ENCODE results near the gene SCFD2.
"Not testable (repeated sequence)": the region's sequence is repeated elsewhere in the genome, so short reads cannot be mapped to it uniquely, and the experiment has no call there.

SCFD2 gene

DNA sequence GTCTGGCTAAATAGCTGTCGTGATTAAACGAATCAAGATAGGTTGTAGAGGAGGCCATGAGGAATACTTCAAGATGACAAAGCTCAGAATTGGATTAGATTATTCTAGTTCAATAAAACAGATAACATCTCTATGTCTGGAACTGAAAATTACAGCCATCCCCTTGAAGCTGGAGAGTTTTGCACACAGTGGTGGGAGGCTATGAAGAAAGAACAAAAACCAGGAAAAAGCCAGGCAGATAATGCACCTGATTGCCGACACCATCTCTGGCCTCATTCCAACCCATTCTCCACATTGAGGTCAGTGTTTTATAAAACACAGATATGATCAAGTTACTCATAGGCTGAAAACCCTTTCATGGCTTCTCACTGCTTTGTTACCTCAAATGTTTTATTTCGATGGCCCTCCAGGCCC is 315.5 kb downstream of the SCFD2 start:
- DNase-seq (ENCODE audit: low read depth) = no peak

DNA sequence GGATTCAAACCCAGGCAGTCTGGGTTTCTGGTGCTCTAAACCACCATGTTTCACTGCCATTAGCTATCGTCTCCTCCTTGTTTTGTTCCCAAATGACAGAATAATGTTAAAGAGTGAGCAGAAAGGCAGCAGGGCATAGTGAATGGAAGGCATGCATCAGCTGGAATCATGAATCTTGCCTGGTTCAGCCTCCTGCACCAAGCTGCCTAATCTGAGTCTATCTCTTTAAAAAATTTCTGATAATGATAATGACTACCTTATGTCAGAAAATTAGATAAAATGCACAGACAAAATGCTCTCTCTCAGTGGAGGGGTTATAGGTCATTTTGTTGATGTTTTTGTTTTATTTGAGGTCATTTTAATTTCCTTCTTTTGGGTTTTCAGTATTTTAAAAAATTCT is 316.3 kb downstream of the SCFD2 start:
- no peak for DNase-seq (ENCODE audit: low read depth)

DNA sequence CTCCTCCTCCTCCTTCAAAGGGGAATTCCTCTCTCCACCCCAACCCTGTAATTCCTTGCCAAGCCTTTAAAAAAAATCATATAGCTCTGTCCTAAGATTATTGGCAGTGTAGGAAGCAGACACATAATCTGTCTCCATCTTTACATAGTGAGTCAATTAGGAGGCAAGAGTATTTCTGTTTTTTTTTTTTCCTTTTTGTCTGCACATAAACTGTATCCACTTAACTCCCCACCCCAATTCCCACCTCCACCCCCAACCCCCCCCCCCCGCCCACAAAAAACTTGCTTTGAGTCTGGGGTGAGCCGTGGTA is 321.3 kb downstream of the SCFD2 start:
- DNase-seq (ENCODE audit: low read depth) = no peak

DNA sequence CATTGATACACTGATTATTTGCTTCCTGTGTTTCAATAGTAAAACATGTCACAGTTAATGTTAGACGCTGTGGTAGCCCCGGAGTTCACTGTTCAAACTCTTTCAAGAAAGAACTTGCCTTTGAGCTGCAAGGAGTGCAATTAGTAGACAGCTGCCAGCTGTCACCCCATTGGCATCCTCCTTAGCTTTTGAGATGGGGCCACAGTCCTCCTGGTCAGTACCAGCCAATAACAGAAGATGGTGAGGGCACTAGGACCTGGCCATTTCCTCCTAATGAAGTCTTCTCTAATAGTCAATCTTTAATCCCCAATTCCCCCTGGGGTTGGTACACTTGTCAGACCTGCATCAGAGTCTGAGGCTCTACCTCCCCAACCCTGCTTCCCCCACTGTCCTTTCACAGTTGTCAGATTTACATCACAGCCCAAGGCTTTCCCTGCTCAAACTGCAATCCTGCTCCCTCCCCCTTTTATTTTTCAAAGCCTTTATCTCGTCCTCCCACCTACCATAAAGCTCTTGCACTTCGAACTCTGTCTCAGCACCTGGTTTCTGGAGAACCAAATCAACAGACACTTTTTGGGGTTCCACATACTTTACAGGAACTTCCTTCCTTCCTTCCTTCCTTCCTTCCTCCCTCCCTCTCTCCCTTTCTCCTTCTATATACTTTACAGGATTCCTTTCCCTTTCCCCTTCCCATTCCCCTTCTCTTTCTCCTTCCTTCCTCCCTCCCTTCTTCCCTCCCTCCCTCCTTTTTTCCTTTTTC is 321.8 kb downstream of the SCFD2 start:
- DNase-seq (ENCODE audit: low read depth) = no peak

DNA sequence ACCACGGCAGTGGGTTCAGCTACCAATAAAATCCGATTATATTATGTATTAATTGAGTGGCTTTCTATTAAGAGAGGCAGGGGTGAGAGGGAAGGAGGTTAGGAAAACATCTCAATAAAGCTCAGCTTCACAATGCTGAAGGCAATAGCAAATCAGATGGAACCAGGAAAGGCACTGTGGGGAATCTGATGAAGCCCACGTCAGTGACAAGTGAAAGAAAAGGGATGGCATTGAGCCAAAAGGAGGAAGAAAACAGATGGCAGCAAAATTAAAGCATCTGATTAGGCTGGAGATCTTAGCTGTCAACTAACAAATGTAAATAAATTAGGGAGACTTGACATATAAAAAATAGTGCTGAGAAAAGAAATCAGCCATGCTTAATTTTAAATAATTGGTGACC is 322.8 kb downstream of the SCFD2 start:
- no peak for DNase-seq (ENCODE audit: low read depth)

DNA sequence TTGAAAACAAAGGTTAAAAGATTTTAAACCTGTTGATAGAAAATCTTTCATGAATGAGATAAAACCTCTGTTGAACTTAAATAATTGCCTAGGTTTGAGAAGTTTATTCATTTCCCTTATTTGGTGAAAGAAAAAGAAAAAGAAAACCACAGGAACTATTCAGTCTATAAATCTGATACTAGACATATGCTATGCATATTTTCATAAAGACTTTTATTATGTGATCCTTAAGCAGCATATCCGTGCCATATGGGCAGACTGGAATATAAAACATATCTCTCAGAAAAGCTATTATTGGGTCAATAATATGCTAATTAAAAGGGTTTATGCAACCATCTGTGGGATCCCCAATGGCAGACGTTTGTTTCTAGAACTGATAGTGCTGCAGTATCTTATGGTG is 325.0 kb downstream of the SCFD2 start:
- no peak for DNase-seq (ENCODE audit: low read depth)

DNA sequence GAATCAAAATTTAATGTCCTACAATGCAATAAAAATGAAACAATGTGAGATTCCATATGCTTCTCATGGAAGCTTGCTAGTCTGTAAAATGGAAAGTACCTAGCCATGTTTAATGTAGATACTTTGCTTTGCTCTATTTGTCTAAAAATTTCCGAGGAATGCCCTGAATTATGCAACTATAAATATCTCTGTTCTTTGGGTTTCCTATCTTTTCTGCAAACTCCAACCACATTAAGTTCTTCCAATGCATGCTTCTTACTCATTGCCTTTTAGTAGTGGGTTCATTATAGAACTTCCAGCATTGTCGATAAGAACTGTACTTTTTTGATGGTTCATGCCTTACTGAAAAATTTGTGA is 325.4 kb downstream of the SCFD2 start:
- DNase-seq (ENCODE audit: low read depth) = no peak

DNA sequence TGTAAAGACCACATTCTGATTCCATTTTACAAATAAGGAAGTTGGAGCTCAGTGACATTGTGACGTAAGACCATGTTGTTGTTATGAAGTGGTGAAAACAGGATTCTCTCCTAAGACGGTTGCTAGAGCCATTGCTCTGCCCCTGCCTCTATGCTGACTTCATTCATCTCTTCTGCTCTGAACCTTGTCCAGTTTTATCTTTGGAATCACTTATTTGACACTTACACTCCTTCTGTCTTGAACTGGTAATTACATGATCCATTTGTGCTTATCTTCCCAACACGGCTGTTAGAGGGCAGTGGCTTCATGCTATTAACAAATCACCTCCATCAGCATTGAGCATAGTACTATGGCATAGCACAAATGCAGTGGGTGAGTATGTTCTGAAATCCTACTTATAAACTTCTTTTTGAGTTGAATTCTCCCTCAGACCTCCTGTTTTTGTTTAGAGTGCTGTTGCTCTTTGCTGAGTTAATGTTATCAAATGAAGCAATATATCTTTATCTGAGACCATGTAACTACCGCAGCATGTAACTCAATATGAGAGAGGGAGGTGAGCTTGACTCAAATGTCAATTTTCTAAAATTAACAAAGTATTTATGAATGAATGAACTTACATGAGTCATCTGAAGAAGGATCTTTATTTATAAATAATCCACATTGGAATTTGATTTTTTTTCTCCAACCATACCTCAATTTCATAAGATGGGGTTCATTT is 326.0 kb downstream of the SCFD2 start:
- no peak for DNase-seq (ENCODE audit: low read depth)

DNA sequence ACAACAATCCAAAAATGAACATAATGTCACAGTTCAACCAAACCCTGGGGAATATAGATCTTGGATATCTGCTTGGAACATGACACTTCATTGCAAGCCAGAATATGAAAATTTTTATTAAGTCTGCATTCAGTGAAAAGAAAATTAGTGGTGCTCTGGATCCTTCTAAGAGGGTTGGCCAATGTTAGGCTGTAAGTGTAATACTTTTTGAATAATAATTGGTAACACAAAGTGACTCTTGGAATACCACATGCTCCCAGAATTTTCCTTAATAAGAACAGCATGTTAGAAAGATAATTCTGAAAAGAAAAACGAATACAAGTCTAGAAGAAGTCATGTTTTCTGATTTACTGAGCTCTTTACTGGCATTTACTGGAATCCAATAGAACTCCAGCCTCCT is 328.0 kb downstream of the SCFD2 start:
- DNase-seq (ENCODE audit: low read depth) = no peak

DNA sequence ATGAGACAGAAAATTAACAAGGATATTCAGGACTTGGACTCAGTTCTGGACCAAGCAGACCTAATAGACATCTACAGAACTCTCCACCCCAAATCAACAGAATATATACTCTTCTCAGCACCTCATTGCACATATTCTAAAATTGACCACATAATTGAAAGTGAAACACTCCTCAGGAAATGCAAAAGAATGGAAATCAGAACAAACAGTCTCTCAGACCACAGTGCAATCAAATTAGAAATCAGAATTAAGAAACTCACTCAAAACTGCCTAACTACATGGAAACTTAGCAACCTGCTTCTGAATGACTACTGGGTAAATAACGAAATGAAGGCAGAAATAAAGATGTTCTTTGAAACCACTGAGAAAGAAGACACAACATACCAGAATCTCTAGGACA is 333.0 kb downstream of the SCFD2 start:
- not testable (repeated sequence) for DNase-seq (ENCODE audit: low read depth)

DNA sequence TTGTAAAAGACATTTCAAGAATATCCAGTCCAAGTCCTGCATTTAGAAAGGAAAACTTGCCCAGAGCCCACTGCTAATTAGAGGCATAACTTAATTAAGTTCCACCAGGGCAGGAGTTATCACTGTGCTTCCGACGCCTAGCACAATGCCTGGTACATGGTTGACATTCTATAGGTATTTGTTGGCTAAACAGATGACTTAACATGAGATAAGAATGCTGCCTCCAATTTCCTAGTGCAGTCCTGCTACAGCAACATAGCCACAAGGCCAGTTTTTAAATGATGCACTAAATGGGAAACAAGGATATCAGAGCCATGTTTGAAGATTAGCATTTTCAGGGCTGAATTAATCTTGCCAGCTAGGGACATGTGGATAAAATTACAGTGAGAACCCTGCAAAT is 339.6 kb downstream of the SCFD2 start:
- no peak for DNase-seq (ENCODE audit: low read depth)

DNA sequence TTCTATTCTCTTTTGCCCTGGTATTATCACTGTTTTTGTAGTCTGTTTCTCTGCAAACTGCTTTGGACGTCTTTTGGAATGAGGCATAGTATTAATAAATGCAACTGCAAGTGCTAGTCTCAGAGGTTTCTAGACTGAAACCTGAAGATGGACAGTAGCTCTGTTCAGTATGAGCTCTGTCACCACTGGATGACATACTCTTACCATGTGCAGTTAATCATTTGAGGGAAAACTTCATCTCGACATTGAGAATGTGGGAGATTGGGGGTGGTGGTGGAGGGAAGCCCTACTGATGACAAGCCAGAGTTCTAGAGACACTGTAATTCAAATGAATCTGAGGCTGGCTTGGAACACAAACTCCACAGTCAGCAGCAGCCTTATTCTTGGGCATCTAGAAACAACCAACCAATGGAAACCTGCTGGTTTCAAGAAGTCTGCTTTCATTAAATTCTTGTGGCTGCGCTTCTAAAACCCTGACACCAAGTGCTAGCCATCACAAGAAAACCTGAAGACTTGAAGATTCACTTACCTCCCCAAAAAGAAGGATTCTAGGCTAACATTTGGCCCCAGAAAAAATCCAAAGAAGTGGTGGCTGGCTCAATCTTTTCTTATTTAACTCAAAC is 342.1 kb downstream of the SCFD2 start:
- DNase-seq (ENCODE audit: low read depth) = no peak

DNA sequence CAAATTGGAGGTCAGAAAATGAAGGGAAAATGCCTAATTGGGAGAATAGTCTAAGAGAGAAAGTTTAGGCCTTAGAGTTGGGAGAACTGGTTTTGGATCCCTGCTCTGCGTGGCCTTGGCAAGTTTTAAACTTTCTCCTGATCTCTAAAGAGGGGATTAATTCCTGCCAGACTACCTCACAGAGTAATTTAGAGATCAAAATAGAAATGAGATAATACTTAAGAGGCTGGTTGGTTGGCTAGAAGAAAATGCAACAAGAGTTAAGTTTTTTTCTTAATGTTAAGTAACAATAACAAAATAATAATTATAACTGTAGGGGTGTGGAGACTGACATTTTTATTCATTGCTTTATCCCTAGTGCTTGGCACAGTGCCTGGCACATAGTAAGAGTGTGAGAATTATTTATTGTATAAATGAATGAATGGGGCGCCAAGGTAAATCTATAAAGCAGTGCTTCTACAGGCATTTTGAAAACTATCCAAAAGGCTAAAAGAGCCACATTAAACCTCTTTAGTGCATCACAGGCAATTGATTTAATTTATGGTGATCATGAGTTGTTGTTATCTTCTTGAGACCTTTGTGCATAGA is 343.3 kb downstream of the SCFD2 start:
- no peak for DNase-seq (ENCODE audit: low read depth)

DNA sequence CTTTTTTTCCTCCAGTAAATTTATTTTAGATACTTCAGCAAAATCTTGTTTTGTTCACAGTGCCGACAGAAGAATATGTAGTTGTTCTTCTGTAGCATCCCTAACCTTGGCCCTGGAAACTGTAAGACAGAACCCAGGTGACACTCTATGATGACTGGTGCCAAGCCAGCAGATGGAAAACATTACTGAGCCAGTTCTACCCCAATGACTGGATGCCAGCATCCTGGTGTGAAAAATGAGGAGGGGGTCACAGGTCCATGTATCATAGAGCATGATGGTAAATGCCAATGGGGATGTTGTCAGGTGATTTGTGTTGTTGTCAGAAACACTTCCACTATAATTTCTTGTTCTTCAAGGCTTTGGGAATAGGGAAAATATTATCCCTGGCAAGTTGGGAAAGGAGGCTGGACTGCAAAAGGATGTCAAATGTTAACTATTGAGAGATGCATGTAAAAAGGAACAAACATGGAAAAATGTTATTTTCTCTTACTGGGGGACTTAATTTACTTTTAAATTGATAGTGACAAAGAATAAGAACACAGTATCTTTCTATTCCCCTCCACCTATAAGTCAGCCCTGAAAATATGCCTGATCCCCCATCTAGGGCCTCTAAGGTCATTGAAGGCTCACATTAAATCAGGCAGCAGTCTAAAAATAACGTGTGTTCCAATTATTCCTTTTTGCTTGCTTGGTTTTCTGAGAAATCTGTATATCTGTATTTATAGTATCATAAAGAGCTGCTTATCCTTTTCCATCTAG is 343.9 kb downstream of the SCFD2 start:
- DNase-seq (ENCODE audit: low read depth) = no peak

DNA sequence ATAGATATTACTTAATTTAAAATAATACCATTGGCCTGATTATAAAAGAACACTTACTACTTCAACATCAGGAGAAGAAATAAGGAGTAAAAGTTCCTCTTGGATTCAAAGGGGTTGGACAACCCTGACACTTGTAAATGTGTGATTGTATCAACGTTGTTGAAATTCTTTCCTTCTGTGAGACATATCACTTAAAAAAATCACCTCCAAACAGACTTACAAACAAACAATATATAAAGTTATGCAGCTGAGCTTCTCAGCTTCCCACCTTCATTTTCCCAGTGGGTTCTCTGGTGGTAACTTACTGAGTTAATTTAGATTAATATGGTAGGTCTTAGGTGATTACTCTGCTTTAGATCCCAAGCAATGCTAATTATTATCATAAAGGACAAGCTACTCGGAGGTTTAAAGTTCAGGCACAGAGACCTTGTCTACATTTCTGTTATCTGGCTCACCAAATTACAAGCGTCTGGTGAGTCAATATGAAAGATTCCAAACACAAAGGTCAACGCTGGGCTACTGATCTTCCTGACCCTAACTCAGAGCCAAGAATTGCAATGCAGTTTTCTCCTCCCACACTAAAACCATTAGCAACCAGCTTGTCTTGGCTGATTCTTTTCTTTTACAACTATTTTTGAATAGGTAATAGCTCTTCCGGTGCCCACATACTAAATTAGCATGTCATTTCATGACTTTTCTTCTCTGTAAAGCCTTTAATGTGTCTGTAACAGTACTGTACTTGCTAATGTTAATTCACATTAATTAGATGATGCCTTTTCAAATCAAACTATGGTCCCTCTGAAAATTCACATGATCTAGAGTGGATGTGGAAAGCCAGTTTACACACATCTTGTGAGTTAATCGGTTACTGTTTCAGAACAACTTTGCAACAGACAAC is 346.1 kb downstream of the SCFD2 start:
- no peak for DNase-seq (ENCODE audit: low read depth)

DNA sequence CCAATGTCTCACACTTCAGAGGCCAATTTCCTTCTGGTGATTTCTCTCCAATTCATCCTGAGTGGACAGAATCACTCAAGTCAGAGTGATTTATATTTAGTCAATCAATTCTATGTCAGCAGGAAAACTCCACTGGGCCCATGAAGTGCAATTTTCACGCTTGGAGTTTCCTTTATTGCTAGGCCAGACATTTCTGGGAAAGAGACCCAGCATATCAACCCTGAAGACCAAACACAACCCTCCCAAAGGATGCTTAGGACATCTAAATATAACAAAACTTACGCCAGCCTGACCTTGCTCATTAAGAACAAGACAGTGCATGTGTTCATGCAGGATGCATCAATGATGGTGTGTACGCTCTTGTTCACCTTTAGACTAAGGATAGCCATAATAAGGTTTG is 347.4 kb downstream of the SCFD2 start:
- DNase-seq (ENCODE audit: low read depth) = no peak

DNA sequence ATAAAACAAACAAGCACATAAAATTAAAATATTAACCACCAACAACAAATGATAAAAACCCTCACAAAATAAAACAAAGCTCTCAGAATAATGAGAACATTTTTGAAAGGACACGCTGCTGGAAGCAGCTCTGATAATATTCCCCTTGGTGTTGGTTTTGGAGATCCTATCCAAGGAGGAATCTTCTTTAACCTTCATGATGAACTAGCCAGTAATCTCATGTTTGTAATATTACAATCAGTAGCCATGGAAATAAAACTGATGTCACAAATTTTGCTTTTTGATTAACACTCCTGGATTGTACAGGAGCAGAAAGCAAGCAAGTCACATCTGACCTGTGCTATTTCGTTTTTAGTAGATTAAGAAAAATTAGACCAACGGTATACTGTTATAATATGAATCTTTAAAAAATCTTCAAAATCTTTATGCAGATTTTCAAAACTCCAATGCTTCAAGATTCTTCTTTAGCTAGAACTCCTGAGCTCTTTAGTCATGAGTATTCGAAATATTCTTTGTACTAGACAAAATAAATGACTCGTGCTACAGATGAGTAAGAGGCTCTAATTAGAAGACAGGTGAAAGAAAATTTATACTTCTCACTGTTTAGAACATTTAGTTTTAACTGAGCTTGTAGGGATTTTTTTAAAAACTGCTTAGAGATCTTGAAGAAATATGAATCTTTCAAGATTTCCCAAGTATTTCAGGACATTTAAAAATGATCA is 349.6 kb downstream of the SCFD2 start:
- DNase-seq (ENCODE audit: low read depth) = no peak

DNA sequence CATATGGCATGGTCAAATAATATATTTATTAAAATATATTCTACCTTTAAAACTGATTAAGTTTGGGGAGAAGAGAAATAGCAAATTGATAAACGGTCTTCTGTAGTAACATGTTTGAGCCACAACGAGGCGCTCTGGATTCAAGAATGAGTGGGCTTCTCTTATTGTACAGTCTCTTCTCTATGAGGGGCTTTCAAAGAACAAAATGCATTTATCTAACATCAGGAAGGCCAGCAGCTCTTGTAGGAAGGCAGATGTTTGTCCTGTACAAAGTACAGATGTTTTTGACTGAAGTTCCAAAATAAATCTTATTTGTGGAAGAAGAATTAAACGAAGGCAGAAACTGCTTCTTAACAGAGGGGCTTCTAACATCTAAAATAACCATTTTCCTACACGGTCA is 350.2 kb downstream of the SCFD2 start:
- no peak for DNase-seq (ENCODE audit: low read depth)

DNA sequence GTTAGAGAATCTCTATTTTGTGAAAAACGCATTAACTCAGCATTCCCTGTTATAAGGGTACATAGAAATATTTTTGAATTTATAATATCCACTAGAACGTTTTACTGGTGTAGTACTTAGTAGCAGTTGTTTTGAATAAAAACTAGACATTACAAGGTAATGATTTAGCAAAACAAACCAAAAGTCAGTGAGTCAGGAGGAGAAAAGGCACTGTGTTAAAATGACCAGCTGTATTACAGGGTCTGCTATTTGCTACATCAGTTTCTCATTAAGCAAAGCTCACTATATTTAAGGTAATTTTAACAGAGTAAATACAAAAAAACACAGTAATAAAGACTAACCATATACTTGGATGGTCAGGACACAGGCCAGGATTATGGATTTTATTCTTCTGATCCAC is 351.0 kb downstream of the SCFD2 start:
- no peak for DNase-seq (ENCODE audit: low read depth)

DNA sequence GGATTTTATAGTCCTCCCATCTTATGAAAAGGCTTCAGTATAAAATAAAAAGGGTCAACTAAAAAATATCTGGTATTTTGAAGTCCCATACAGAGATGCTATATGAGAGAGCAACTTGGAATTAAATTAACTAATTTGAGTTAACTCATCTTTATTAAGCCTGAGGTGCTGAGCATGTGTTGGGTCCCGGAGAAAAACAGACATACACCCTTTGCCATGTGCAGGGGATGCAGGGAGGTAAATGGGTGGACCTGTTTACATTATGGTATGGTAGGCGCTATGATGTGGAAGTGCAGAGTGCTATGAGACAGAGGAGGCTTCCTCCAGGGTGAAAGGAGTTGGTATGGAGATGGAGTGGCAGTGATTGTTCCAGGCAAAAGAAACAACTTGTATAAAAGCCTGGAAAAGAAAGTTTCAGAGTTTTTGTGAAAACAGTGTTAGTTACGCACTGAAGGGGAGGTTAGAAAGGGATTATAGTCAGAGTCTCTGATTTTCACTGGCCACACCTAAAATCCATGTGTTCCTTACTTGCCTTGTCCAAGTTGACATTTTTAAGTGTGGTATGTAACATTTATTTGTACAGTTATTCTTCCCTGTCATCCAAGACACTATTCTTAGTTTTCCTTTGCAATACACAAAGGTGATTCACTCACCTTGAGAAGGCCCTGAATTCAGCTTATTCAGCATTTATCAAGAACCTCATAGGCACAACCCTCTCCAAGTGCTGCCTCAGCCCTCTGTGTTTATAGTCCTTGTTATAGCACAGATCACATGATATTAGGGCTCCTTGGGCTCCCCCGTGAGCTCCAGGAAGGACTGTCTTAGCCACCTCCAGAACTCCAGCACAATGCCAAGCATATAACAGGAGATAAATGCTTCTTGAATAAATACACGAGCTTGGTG is 351.7 kb downstream of the SCFD2 start:
- DNase-seq (ENCODE audit: low read depth) = no peak

Data from T follicular helper cell (primary cell).